Neural progenitor cell (in vitro differentiated cells): Measurements from ENCODE around the gene NOP58.

Experiments
- EZH2 ChIP-seq: fragments of 200-600 bp; sonication (generic); IDR thresholded peaks from 2 replicates; pipeline ENCODE4 v1.6.1; 2017; ENCODE audit warnings: antibody characterized with exemption, mild to moderate bottlenecking, moderate library complexity
- EZH2phosphoT487 ChIP-seq: fragments of 200-600 bp; sonication (generic); IDR thresholded peaks from 2 replicates; pipeline ENCODE4 v1.6.1; 2017; ENCODE audit warnings: antibody characterized with exemption
- TF ChIP-seq, protein P1 (sequence below): fragments of 200-600 bp; sonication (generic); IDR thresholded peaks from 2 replicates; pipeline ENCODE4 v1.5.1; 2017; ENCODE audit warnings: antibody characterized with exemption, mild to moderate bottlenecking

DNA sequence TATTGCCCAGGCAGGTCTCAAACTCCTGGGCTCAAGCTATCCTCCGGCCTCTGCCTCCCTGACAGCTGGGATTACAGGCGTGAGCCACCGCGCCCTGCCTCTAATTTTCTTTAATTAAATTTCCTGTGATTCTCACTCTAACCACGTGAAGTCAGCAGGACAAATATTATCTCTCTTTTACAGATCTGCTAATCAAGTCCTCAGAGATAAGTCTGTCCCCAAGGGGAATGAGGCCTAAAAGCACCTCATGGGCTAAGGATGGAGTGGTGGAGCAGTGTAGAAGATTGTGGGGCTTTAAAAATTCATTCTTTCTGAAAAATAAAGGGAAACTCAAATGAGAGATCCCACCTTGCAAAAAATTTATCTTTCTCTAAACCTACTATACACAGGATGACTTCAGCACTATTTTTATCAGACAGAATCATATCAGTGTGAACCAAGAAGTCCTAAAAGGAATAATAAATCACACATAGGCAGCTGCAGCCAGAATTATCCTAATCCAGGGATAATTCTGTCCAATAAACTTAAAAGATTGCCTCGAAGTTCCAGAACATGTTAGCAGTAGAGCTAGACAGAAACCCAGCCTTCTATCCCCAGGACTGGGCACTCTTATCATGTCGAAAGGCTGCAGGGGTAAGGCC is 72.3 kb downstream of the NOP58 start:
- TF ChIP-seq EZH2phosphoT487 (no peak), EZH2 (no peak)
- TF ChIP-seq, protein P1, sequence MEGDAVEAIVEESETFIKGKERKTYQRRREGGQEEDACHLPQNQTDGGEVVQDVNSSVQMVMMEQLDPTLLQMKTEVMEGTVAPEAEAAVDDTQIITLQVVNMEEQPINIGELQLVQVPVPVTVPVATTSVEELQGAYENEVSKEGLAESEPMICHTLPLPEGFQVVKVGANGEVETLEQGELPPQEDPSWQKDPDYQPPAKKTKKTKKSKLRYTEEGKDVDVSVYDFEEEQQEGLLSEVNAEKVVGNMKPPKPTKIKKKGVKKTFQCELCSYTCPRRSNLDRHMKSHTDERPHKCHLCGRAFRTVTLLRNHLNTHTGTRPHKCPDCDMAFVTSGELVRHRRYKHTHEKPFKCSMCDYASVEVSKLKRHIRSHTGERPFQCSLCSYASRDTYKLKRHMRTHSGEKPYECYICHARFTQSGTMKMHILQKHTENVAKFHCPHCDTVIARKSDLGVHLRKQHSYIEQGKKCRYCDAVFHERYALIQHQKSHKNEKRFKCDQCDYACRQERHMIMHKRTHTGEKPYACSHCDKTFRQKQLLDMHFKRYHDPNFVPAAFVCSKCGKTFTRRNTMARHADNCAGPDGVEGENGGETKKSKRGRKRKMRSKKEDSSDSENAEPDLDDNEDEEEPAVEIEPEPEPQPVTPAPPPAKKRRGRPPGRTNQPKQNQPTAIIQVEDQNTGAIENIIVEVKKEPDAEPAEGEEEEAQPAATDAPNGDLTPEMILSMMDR: no peak
